Lower lobe of right lung (tissue), 2 donors: ENCODE results near the gene CDHR2. TPM values are rescaled to one million over a fixed set of nuclear protein-coding genes. Genes with fewer than 3 reads are reported as not detected.

ENCODE experiments used
- ATAC-seq, 2 donors: fragments of 200-7000 bp; cut with Tn5 transposase; one replicate each; pipeline ENCODE4 v1.9.1; 2020 to 2022; ENCODE audit warnings: mild to moderate bottlenecking in 2 of 2, moderate library complexity in 2 of 2
- DNase-seq: peaks from one replicate; pipeline ENCODE4 v3.0.0-alpha.2; 2020
- H3K27ac ChIP-seq: fragments of 200-600 bp; one replicate; pipeline ENCODE4 v1.8.0; 2022
- H3K27me3 ChIP-seq: fragments of 200-600 bp; one replicate; pipeline ENCODE4 v1.8.0; 2022; ENCODE audit warnings: low read depth
- H3K36me3 ChIP-seq: fragments of 200-600 bp; one replicate; pipeline ENCODE4 v1.8.0; 2022; ENCODE audit warnings: mild to moderate bottlenecking
- H3K4me1 ChIP-seq: fragments of 200-600 bp; one replicate; pipeline ENCODE4 v1.8.0; 2022
- H3K4me3 ChIP-seq: fragments of 200-600 bp; one replicate; pipeline ENCODE4 v1.8.0; 2022; ENCODE audit warnings: mild to moderate bottlenecking
- H3K9me3 ChIP-seq: fragments of 200-600 bp; one replicate; pipeline ENCODE4 v1.8.0; 2022
- intact Hi-C: fragments of 100-400 bp; cut with DNase I; formaldehyde crosslinking; loops from one replicate; pipeline ENCODE4 v1.11.0; 2022
- total RNA-seq: library from RNA; stranded (reverse); fragmentation: NEBNext Ultra II Directional; extraction: Animal tissue kit (Norgen Biotek cat#: 25700); gene quantifications from one replicate; pipeline ENCODE4 v1.2.1, GENCODE V29; 2021
- TF ChIP-seq, protein P1 (sequence below): fragments of 200-600 bp; IDR thresholded peaks from one replicate; pipeline ENCODE4 v1.8.0; 2022; ENCODE audit warnings: antibody characterized with exemption, mild to moderate bottlenecking
- donor health status: DM: no; HTN: yes; CAD: no; lungs with severe emphysema.

Gene CDHR2
- total RNA-seq, 1 donor from 2014 or later = 0.62 TPM

- intact Hi-C loops = no loop called here
- Histone ChIP-seq H3K27ac (no peak overlapping the region), H3K9me3 (no peaks in the 10 kb centered on the region), H3K4me1 (no peaks in the 10 kb centered on the region), H3K36me3 (peaks cover 17% of the 10 kb centered on the region), H3K27me3 (no peaks in the 10 kb centered on the region), H3K4me3 (no peak overlapping the region)
- TF ChIP-seq, protein P1, sequence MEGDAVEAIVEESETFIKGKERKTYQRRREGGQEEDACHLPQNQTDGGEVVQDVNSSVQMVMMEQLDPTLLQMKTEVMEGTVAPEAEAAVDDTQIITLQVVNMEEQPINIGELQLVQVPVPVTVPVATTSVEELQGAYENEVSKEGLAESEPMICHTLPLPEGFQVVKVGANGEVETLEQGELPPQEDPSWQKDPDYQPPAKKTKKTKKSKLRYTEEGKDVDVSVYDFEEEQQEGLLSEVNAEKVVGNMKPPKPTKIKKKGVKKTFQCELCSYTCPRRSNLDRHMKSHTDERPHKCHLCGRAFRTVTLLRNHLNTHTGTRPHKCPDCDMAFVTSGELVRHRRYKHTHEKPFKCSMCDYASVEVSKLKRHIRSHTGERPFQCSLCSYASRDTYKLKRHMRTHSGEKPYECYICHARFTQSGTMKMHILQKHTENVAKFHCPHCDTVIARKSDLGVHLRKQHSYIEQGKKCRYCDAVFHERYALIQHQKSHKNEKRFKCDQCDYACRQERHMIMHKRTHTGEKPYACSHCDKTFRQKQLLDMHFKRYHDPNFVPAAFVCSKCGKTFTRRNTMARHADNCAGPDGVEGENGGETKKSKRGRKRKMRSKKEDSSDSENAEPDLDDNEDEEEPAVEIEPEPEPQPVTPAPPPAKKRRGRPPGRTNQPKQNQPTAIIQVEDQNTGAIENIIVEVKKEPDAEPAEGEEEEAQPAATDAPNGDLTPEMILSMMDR = no peak
- ATAC-seq (no peak), DNase-seq (no peak)
Measured at GRCh38 chr5:176513788-176514187, 35.4 kb upstream of the CDHR2 start.

DNA sequence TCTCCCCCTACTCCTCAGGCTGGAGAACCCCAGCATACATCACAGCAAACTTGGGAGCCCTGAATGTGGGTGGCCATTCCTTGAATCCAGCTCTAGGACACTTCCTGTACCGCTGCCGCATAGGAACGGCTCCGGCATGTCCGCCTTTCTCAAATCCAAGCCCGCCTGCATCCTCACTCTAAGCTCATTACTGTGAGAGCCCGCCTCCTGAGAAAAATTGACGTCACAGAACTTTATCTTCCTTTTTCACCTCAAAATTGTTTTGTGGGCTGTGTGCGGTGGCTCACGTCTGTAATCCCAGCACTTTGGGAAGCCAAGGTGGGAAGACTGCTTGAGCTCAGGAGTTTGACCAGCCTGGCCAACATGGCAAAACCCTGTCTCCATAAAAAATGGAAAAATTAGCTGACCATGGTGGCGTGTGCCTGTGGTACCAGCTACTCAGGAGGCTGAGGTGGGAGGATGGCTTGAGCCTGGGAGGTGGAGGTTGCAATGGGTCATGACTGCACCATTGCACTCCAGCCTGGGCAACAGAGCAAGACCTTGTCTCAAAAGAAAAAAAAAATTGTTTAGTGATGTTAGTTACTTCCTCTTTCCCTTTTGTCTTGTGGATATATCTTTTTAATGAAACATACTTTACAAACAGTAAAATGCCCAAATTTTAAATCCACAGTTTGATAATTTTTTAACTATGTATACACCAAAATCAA, 34.7 kb upstream of the CDHR2 start:
- Histone ChIP-seq H3K27me3 (no peaks in the 10 kb centered on the region), H3K36me3 (peaks cover 11% of the 10 kb centered on the region), H3K4me3 (no peak overlapping the region), H3K4me1 (no peaks in the 10 kb centered on the region), H3K27ac (no peak overlapping the region), H3K9me3 (no peaks in the 10 kb centered on the region)
- intact Hi-C loops = no loop called here
- TF ChIP-seq, protein P1 = no peak
- ATAC-seq = no peak
- no peak for DNase-seq

DNA sequence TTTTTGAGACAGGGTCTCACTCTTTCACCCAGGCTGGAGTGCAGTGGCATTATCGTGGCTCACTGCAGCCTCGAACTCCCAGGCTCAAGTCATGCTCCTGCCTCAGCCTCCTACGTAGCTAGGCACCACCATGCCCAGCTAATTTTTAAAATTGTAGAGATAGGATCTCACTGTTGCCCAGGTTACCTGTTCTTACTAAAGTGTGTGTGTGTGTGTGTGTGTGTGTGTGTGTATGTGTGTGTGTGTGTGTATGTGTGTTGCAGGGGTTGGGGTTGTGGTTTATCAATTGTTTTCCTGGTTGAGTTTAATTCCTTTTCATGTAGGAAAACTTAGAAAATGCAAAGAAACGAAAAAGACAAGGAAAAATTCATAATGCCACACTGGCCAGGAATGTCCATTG, 33.7 kb upstream of the CDHR2 start:
- no peaks in the 10 kb centered on the region for H3K4me1 ChIP-seq
- TF ChIP-seq, protein P1 = no peak
- H3K27ac ChIP-seq = no peak overlapping the region
- no peaks in the 10 kb centered on the region for H3K9me3 ChIP-seq
- ATAC-seq = no peak
- H3K36me3 ChIP-seq = peaks cover 1% of the 10 kb centered on the region
- no peak for DNase-seq
- H3K4me3 ChIP-seq = no peak overlapping the region
- no peaks in the 10 kb centered on the region for H3K27me3 ChIP-seq
- intact Hi-C loops = no loop called here

- no peak overlapping the region for H3K27ac ChIP-seq
- TF ChIP-seq, protein P1 = no peak
- intact Hi-C loops = no loop called here
- no peaks in the 10 kb centered on the region for H3K4me1 ChIP-seq
- ATAC-seq (no peak), DNase-seq (no peak)
- no peaks in the 10 kb centered on the region for H3K9me3 ChIP-seq
- H3K4me3 ChIP-seq = no peak overlapping the region
- H3K27me3 ChIP-seq = no peaks in the 10 kb centered on the region
- no peaks in the 10 kb centered on the region for H3K36me3 ChIP-seq
Measured at GRCh38 chr5:176517053-176517661, 32.0 kb upstream of the CDHR2 start.

GRCh38 chr5:176519810-176520720, 29.1 kb upstream of the CDHR2 start:
- DNase-seq (no peak), ATAC-seq (no peak)
- Histone ChIP-seq H3K4me1 (no peaks in the 10 kb centered on the region), H3K27me3 (no peaks in the 10 kb centered on the region), H3K36me3 (no peaks in the 10 kb centered on the region), H3K9me3 (no peaks in the 10 kb centered on the region), H3K27ac (no peak overlapping the region), H3K4me3 (no peak overlapping the region)
- intact Hi-C loops = no loop called here
- TF ChIP-seq, protein P1 = no peak
